DOHH2 (cell line): ENCODE results near the gene SPIRE1.

Source experiments
- H3F3A ChIP-seq: fragments of 200-600 bp; sonication (generic), shearing (Covaris generic); 2 replicates; pipeline ENCODE4 v1.6.0; 2016; ENCODE audit warnings: antibody characterized with exemption, mild to moderate bottlenecking; ENCODE audit not compliant: control insufficient read depth, insufficient read depth
- H3K27ac ChIP-seq: fragments of 200-600 bp; sonication (generic); 2 replicates; pipeline ENCODE4 v1.5.1; 2014; ENCODE audit warnings: low read depth, mild to moderate bottlenecking, low read length, moderate library complexity
- H3K27me3 ChIP-seq: fragments of 200-600 bp; sonication (generic); 2 replicates; pipeline ENCODE4 v1.6.1; 2014; ENCODE audit warnings: mild to moderate bottlenecking, low read length, mixed read lengths; ENCODE audit not compliant: control insufficient read depth
- H3K36me3 ChIP-seq: fragments of 200-600 bp; sonication (generic); 2 replicates; pipeline ENCODE4 v1.6.1; 2014; ENCODE audit warnings: mild to moderate bottlenecking, low read length, moderate library complexity, mixed read lengths; ENCODE audit not compliant: control insufficient read depth
- H3K4me1 ChIP-seq: fragments of 200-600 bp; sonication (generic); 2 replicates; pipeline ENCODE4 v1.6.1; 2014; ENCODE audit warnings: mild to moderate bottlenecking, low read length, mixed read lengths; ENCODE audit not compliant: control insufficient read depth
- H3K4me2 ChIP-seq: fragments of 200-600 bp; sonication (generic); 2 replicates; pipeline ENCODE4 v1.6.0; 2014; ENCODE audit warnings: mild to moderate bottlenecking, low read length, moderate library complexity
- H3K4me3 ChIP-seq: fragments of 200-600 bp; sonication (generic); 2 replicates; pipeline ENCODE4 v1.5.1; 2014; ENCODE audit warnings: mild to moderate bottlenecking, low read length, mixed read lengths
- H3K79me2 ChIP-seq: fragments of 200-600 bp; sonication (generic); 2 replicates; pipeline ENCODE4 v1.6.1; 2014; ENCODE audit warnings: mild to moderate bottlenecking, low read length, mixed read lengths; ENCODE audit not compliant: control insufficient read depth
- H3K9me2 ChIP-seq: fragments of 200-600 bp; sonication (generic); replicated peaks from 2 replicates; pipeline ENCODE4 v1.6.1; 2014; ENCODE audit warnings: mild to moderate bottlenecking, low read length, mixed read lengths; ENCODE audit not compliant: control insufficient read depth
- H3K9me3 ChIP-seq: fragments of 200-600 bp; sonication (generic); 2 replicates; pipeline ENCODE4 v1.6.1; 2014; ENCODE audit warnings: antibody characterized with exemption, low read length, mixed read lengths; ENCODE audit not compliant: control insufficient read depth, insufficient read depth
- H4K20me1 ChIP-seq: fragments of 200-600 bp; sonication (generic); 2 replicates; pipeline ENCODE4 v1.6.0; 2014; ENCODE audit warnings: low read depth, mild to moderate bottlenecking, antibody characterized with exemption, low read length, moderate library complexity; ENCODE audit not compliant: control insufficient read depth, insufficient read depth
- CTCF ChIP-seq: fragments of 200-600 bp; sonication (generic); IDR thresholded peaks from one replicate; pipeline ENCODE4 v1.5.1; 2014; ENCODE audit warnings: antibody characterized with exemption, mild to moderate bottlenecking, low read depth, low read length; ENCODE audit not compliant: poor library complexity, severe bottlenecking
- EZH2phosphoT487 ChIP-seq: fragments of 200-600 bp; sonication (generic); IDR thresholded peaks from 2 replicates; pipeline ENCODE4 v1.6.1; 2017; ENCODE audit warnings: borderline replicate concordance, mild to moderate bottlenecking, antibody characterized with exemption, low read length, moderate library complexity, mixed read lengths

The SPIRE1 gene

GRCh38 chr18:12442946-12443345 is 215.0 kb downstream of the SPIRE1 start:
- H3K4me1 ChIP-seq, result no peaks in the 10 kb centered on the region
- peaks cover 4% of the 10 kb centered on the region; the same call in 1 of the 2 replicates for H3K36me3 ChIP-seq
- H3K9me2 ChIP-seq, result no peaks in the 10 kb centered on the region
- H3K27ac ChIP-seq, result no peak overlapping the region
- peaks cover 3% of the 10 kb centered on the region; the same call in 1 of the 2 replicates for H3F3A ChIP-seq
- H3K9me3 ChIP-seq, result no peaks in the 10 kb centered on the region
- no peaks in the 10 kb centered on the region for H3K27me3 ChIP-seq
- H3K4me2 ChIP-seq, result no peak overlapping the region
- H4K20me1 ChIP-seq, result no peaks in the 10 kb centered on the region
- no peak for TF ChIP-seq EZH2phosphoT487
- no peak for TF ChIP-seq CTCF
- no peaks in the 10 kb centered on the region for H3K79me2 ChIP-seq
- H3K4me3 ChIP-seq, result no peak overlapping the region

GRCh38 chr18:12441475-12442034 is 216.4 kb downstream of the SPIRE1 start:
- H3K9me2 ChIP-seq, result no peaks in the 10 kb centered on the region
- no peak overlapping the region for H3K4me2 ChIP-seq
- H4K20me1 ChIP-seq, result no peaks in the 10 kb centered on the region
- no peaks in the 10 kb centered on the region for H3K79me2 ChIP-seq
- H3F3A ChIP-seq, result peaks cover 3% of the 10 kb centered on the region; the same call in 1 of the 2 replicates
- H3K4me3 ChIP-seq, result no peak overlapping the region
- H3K4me1 ChIP-seq, result no peaks in the 10 kb centered on the region
- H3K36me3 ChIP-seq, result peaks cover 7% of the 10 kb centered on the region
- TF ChIP-seq EZH2phosphoT487 (no peak), CTCF (no peak)
- H3K9me3 ChIP-seq, result no peaks in the 10 kb centered on the region
- no peaks in the 10 kb centered on the region for H3K27me3 ChIP-seq
- H3K27ac ChIP-seq, result no peak overlapping the region

GRCh38 chr18:12438257-12438656 is 219.7 kb downstream of the SPIRE1 start:
- no peak overlapping the region for H3K4me2 ChIP-seq
- H3K27me3 ChIP-seq, result no peaks in the 10 kb centered on the region
- no peak for TF ChIP-seq CTCF
- TF ChIP-seq EZH2phosphoT487, result no peak
- no peak overlapping the region for H3K27ac ChIP-seq
- H3K9me3 ChIP-seq, result no peaks in the 10 kb centered on the region
- H3F3A ChIP-seq, result peaks cover under 1% of the 10 kb centered on the region; the same call in 1 of the 2 replicates
- peaks cover 12% of the 10 kb centered on the region for H3K36me3 ChIP-seq
- no peaks in the 10 kb centered on the region for H4K20me1 ChIP-seq
- no peak overlapping the region for H3K4me3 ChIP-seq
- no peaks in the 10 kb centered on the region for H3K4me1 ChIP-seq
- H3K79me2 ChIP-seq, result no peaks in the 10 kb centered on the region
- no peaks in the 10 kb centered on the region for H3K9me2 ChIP-seq
